GM12891 (cell line): ENCODE data around the gene LRRC7.

Experiments used
- DNase-seq: peaks from one replicate; pipeline ENCODE4 v3.0.0; 2011; ENCODE audit warnings: low spot score; ENCODE audit not compliant: insufficient read length
- FAIRE-seq: peaks from 2 replicates; lab custom pipeline; 2011; peaks lifted over from hg19 to GRCh38; lab: Jason Lieb, UNC
- PAX5 ChIP-seq: IDR thresholded peaks from 2 replicates; pipeline ENCODE4 v1.6.1; 2011; ENCODE audit warnings: low read length, moderate library complexity, mild to moderate bottlenecking; ENCODE audit not compliant: insufficient read depth, severe bottlenecking
- POLR2A ChIP-seq: IDR thresholded peaks from 2 replicates; pipeline ENCODE4 v1.6.1; 2011; ENCODE audit warnings: low read depth, low read length, control low read depth
- POLR2AphosphoS5 ChIP-seq: IDR thresholded peaks from 2 replicates; pipeline ENCODE4 v1.6.1; 2011; ENCODE audit warnings: low read depth, low read length, control low read depth
- POU2F2 ChIP-seq: IDR thresholded peaks from 2 replicates; pipeline ENCODE4 v1.6.1; 2011; ENCODE audit warnings: low read depth, mild to moderate bottlenecking, control low read depth, low read length, moderate library complexity
- SPI1 ChIP-seq: IDR thresholded peaks from 2 replicates; pipeline ENCODE4 v1.6.1; 2011; ENCODE audit warnings: low read depth, low read length, control low read depth
- TAF1 ChIP-seq: IDR thresholded peaks from 2 replicates; pipeline ENCODE4 v1.6.1; 2011; ENCODE audit warnings: low read depth, low read length, control low read depth

LRRC7 gene

DNA sequence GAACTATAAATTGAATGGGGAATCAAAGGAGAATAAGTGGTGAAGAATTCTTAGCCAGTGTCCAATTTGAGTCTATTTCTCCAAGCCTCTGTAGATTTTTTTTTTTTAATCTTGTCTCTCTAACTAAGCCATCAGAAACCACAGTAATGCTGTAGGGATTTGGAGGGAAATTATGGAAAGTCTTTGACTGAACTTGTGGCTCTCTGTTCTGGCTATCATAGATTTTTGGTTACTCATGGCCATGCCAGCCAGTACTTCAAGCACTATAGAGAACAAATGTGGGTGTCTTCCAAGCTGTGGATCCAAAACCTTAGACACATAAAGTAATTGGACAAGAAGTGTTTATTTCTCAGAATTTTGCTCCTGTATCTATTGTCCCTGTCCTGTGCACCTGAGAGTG lies 489.8 kb downstream of the LRRC7 start:
- FAIRE-seq (no peak), DNase-seq (no peak)
- no peak for TF ChIP-seq SPI1
- no peak for TF ChIP-seq POU2F2
- TF ChIP-seq POLR2A: no peak
- TF ChIP-seq POLR2AphosphoS5: no peak
- TF ChIP-seq PAX5: no peak
- no peak for TF ChIP-seq TAF1

- TF ChIP-seq PAX5: no peak
- TF ChIP-seq POU2F2: no peak
- TF ChIP-seq POLR2A: no peak
- FAIRE-seq (no peak), DNase-seq (no peak)
Measured at GRCh38 chr1:70061231-70061630, 493.5 kb downstream of the LRRC7 start.

DNA sequence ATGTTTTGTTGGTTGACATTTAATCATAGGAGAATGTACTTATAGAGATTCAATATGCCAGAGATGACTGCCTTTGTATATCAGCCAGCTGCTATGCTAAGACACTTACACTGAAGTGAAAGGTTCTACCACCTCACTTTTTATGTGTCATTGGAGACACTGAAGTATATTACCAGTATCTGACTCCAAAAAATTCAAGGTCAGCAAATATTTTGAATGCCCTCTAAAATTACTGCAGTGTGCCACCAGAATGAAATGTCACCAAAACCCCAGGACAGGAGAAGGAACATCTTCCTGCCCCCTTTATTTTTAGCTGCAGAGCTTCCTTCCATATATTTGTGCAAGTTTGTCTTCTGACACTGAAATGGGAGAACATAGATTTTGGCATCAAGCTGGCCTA lies 496.1 kb downstream of the LRRC7 start:
- no peak for FAIRE-seq
- no peak for DNase-seq
- no peak for TF ChIP-seq SPI1
- TF ChIP-seq POU2F2: no peak
- TF ChIP-seq POLR2AphosphoS5: no peak

DNA sequence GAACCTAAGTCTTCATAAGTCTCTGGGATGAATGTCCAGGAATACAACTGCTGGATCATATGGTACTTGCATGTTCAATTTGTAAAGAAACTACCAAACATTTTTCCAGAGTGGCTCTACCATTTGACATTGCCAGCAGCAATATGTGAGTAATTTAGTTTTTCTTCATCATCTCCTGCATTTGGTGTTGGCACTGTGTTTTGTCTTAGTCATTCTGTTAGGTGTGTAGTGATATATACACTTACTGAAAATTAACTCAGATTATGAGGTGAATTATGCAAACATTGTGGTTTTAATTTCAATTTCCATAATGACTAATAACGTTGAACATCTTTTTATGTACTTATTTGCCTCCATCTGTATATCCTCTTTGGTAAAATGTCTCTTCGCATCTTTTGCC lies 499.0 kb downstream of the LRRC7 start:
- TF ChIP-seq POLR2A (no peak), POLR2AphosphoS5 (no peak), SPI1 (no peak), TAF1 (no peak), POU2F2 (no peak), PAX5 (no peak)
- DNase-seq: no peak
- no peak for FAIRE-seq

DNA sequence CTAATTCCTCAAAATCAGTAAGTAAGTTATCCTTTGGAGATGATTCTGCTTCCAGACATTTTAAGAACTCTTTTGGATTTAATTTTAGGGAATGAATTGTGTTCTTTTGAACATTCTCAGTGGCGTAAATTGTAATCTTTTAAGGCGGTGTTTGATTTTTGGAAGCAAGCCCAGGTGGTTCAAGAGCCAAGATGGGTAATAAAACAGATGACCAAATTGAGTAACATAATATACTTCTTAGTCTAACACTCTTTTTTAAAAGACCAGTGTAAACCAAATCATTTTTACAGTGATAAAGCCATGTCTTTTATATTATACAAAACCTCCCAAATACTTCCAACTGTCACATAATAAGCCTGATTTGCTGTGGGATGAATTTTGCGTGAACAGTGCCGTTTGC lies 503.9 kb downstream of the LRRC7 start:
- DNase-seq (no peak), FAIRE-seq (no peak)
- TF ChIP-seq POLR2AphosphoS5 (no peak), POU2F2 (no peak), PAX5 (no peak), SPI1 (no peak), POLR2A (no peak), TAF1 (no peak)

DNA sequence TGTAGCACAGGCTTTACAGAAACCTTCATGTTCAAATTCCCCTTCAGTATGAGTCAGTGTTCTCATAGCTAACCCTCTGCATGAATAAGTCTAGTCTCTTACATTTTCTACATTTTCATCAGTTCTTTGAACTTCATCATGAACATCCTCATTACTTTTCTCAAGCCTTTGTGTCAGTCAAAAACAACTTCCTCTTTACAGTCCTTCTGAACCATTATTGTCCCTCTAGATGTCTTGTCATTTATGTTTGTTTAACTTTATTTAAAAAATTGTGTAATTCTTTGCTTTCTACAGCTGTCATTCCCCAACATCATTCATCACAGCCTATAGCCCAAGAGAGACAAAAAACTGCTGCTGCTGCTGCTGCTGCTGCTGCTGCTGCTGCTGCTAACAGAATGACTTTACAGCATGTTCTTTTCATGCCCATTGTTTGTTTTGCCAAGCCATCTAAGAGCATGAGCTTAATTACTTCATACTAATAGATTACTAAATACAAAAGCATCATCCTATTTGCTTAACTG lies 504.6 kb downstream of the LRRC7 start:
- no peak for FAIRE-seq
- no peak for TF ChIP-seq POU2F2
- TF ChIP-seq TAF1: no peak
- TF ChIP-seq PAX5: no peak
- TF ChIP-seq POLR2A: no peak
- TF ChIP-seq POLR2AphosphoS5: no peak
- no peak for TF ChIP-seq SPI1
- DNase-seq: no peak

- FAIRE-seq (no peak), DNase-seq (no peak)
- TF ChIP-seq SPI1 (no peak), POU2F2 (no peak)
Measured at GRCh38 chr1:70075761-70076160, 508.0 kb downstream of the LRRC7 start.

DNA sequence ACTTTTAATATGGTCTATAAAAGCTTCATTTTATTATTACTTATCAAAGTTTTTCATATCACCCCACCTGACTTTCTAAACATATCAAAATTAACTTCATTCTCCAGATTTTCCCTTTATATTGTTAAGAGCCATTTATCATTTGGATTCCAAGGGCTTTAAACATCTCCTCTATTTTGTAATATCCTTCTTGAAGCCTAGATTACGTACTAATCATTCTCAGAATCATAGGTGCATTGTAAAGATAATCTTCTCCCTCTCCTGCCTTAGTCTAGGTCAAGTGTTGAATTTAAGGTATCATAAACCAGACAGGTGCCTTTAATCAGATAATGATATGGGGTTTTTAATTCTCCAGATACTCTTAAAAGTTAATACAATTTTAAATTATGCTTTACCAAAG lies 509.3 kb downstream of the LRRC7 start:
- no peak for FAIRE-seq
- no peak for DNase-seq
- TF ChIP-seq SPI1: no peak
- TF ChIP-seq PAX5: no peak
- no peak for TF ChIP-seq POLR2A
- no peak for TF ChIP-seq POU2F2
- no peak for TF ChIP-seq TAF1
- TF ChIP-seq POLR2AphosphoS5: no peak

DNA sequence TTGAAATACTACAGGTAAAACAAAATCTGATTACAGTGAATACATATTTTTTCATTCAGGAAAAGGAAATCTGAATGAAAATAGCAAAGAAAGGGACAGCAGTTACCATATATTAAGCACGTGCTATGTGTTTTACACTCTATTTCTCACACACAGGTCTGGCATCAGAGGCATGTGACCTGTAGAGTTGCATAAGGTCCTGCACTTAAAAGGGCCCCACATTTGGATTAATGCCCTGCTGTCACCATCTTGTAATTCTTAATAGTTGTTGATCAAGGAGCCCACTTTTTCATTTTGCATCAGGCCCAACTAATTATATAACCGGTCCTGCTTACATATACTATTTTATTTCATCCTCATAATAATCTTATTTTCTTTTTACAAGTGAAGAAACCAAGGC lies 511.8 kb downstream of the LRRC7 start:
- FAIRE-seq: no peak
- TF ChIP-seq SPI1: no peak
- TF ChIP-seq POLR2AphosphoS5: no peak
- DNase-seq: no peak

DNA sequence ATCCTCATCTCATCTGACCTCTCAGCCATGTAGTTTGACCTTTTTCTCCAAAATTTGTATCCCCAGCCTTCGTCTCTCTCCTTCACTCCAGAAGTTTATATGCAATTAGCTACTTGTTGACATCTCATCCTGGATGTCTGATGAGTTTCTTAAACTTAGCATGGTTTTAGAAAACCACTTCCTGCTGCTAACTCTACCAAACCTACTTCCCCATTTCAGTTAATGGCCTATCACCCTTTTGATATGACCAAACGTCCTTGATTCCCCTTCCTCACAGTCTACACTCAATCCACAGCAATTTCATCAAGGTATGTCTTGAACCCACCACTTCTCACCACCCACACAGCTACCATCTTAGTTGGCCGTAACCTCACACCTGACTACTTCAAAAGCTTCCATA lies 515.8 kb downstream of the LRRC7 start:
- no peak for TF ChIP-seq POLR2A
- peak; percentile 69 for TF ChIP-seq SPI1
- DNase-seq (no peak), FAIRE-seq (peak; percentile 56)

GRCh38 chr1:70084314-70084915 lies 516.7 kb downstream of the LRRC7 start:
- no peak for DNase-seq
- FAIRE-seq: no peak
- TF ChIP-seq POLR2AphosphoS5 (no peak), PAX5 (no peak), POU2F2 (no peak), TAF1 (no peak), POLR2A (no peak)
